ENCODE measurements around the gene PDZRN3.

DNA sequence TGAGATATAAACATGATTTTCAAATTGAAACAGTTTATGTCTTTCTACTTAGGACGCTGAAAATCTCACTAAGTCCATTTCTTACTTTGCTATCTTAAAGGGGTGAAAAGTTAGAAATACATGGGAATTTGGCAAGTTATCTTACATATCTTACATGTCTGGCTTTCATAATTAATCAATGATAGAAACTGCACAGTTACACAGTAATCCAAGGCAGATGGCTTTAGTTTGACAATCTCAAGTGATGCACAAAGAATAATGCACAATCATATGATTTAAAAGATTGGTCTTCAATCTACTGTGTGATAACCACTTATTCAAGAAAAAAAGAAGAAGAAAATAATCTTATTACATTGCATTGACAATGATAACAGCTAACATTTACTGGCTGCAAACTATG is 14.2 kb downstream of the PDZRN3 start:
- TF ChIP-seq, protein P1, sequence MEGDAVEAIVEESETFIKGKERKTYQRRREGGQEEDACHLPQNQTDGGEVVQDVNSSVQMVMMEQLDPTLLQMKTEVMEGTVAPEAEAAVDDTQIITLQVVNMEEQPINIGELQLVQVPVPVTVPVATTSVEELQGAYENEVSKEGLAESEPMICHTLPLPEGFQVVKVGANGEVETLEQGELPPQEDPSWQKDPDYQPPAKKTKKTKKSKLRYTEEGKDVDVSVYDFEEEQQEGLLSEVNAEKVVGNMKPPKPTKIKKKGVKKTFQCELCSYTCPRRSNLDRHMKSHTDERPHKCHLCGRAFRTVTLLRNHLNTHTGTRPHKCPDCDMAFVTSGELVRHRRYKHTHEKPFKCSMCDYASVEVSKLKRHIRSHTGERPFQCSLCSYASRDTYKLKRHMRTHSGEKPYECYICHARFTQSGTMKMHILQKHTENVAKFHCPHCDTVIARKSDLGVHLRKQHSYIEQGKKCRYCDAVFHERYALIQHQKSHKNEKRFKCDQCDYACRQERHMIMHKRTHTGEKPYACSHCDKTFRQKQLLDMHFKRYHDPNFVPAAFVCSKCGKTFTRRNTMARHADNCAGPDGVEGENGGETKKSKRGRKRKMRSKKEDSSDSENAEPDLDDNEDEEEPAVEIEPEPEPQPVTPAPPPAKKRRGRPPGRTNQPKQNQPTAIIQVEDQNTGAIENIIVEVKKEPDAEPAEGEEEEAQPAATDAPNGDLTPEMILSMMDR (IDR thresholded peaks at IDR 0.05), result no peak
- no peak for TF ChIP-seq POLR2A (IDR thresholded peaks at IDR 0.05)
